Muscle of back (tissue), 11 donors: ENCODE data around the gene C1GALT1. TPM values are rescaled to one million over a fixed set of nuclear protein-coding genes. Genes with fewer than 3 reads are reported as not detected.
A peak's percentile ranks its signal among the peaks of the same experiment; 100 is the strongest.
"Not testable (repeated sequence)": the region's sequence is repeated elsewhere in the genome, so short reads cannot be mapped to it uniquely, and the experiment has no call there.

ENCODE experiments used
- DNase-seq, 3 donors: peaks; one replicate each; pipeline versions ENCODE4 v3.0.0 to v3.0.0-alpha.2; 2013
- polyA plus RNA-seq, 10 donors: library from polyadenylated mRNA; unstranded; fragments of 120-200 nt; gene quantifications; one replicate each; pipeline ENCODE4 v1.2.1, GENCODE V29; 2013; ENCODE audit not compliant: insufficient read length in 10 of 10

C1GALT1 gene
- polyA plus RNA-seq, 10 donors: 14.6 to 27.6 (median 19.4) TPM

DNA sequence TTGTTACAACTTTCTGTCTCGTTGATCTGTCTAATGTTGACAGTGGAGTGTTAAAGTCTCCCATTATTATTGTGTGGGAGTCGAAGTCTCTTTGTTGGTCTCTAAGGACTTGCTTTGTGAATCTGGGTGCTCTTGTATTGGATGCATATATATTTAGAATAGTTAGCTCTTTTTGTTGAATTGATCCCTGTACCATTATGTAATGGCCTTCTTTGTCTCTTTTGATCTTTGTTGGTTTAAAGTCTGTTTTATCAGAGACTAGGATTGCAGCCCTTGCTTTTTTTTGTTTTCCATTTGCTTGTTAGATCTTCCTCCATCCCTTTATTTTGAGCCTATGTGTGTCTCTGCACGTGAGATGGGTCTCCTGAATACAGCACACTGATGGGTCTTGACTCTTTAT is 17.2 kb downstream of the C1GALT1 start:
- DNase-seq: not testable (repeated sequence)

DNA sequence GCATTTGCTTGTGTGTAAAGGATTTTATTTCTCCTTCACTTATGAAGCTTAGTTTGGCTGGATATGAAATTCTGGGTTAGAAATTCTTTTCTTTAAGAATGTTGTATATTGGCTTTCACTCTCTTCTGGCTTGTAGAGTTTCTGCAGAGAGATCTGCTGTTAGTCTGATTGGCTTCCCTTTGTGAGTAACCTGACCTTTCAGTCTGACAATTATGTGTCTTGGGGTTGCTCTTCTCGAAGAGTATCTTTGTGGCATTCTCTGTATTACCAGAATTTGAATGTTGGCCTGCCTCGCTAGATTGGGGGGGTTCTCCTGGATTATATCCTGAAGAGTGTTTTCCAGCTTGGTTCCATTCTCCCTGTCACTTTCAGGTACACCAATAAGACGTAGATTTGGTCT is 17.9 kb downstream of the C1GALT1 start:
- not testable (repeated sequence) for DNase-seq

- peak in 1 of 3 donors; percentile 7 for DNase-seq
Observed at GRCh38 chr7:7201578-7202374, 19.4 kb downstream of the C1GALT1 start.

GRCh38 chr7:7202375-7202720 is 20.0 kb downstream of the C1GALT1 start:
- DNase-seq: no peak

GRCh38 chr7:7203813-7204575 is 21.6 kb downstream of the C1GALT1 start:
- no peak for DNase-seq

DNA sequence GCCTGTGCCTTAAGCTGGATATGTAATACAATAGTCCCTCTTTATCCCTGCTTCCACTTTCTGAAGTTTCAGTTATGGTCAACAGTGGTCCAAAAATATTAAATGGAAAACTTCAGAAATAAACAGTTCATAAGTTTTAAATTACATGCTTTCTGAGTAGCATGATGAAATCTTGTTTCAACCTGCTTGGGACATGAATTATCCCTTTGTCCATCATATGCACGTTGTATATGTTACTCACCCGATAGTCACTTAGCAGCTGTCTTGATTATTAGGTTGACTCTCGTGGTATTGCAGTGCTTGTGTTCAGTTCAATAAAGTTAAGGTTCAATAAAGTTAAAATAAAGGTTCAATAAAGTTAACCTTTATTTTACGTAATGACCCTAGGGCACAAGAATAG is 25.5 kb downstream of the C1GALT1 start:
- no peak for DNase-seq

GRCh38 chr7:7208520-7208919 is 26.2 kb downstream of the C1GALT1 start:
- DNase-seq: no peak

DNA sequence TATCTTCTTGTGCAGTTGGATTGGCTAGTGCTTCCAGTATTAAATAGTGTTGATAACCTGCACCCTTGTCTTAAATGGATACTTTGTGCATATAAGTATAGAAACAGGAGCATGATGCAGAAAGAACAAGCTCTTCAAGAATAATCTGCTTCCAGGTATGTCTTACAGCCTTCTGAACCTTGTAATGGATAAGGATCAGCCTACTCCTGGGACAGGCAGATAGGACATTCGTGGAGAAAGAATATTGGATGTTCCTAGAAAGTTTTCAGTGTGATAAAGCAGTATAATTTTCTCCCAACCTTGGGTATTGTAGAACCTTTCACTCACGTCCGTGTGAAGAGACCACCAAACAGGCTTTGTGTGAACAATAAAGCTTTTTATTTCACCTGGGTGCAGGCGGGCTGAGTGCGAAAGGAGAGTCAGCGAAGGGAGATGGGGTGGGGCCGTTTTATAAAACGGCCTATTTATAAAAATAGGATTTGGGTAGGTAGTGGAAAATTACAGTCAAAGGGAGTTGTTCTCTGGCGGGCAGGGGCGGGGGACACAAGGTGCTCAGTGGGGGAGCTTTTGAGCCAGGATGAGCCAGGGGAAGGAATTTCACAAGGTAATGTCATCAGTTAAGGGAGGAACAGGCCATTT is 27.2 kb downstream of the C1GALT1 start:
- DNase-seq: no peak

DNA sequence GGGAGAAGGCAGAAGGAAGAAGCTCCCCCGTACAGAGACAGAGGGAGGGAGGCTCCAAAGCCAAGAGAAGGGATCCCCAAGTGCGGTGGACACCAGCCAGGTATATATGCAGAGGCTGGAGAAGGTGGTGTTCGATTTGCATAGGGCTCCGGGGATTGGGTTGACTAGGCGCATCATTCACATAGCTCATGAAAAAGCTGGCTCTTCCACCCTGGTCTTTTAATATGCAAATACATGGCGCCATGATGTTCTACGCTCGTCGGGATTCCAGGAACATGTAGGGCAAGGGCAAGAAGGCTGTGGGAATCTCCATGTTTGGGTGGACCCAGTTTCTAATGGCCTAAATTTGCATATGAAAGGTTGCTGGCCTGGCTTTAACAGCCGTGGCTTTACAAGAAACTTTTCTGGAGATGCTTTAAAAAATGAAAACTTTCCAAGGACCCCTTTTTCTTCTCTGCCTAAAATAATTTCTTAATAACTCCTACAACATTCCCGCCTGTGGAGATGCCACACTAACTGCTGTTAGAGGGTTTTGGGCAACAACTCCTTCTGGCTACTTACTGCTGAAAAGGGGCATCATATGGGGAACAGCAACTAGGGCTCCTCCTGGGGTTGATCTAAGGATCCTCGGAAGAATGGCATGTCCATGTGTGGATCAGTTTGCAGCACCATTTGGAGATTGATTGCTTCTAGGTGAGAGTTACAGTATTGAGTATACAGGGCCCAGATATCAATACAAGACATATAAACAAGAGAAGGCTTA is 28.3 kb downstream of the C1GALT1 start:
- DNase-seq: no peak

- DNase-seq: no peak
Observed at GRCh38 chr7:7212612-7213011, 30.3 kb downstream of the C1GALT1 start.

- DNase-seq: no peak
Observed at GRCh38 chr7:7214398-7215347, 32.3 kb downstream of the C1GALT1 start.

- DNase-seq: no peak
Observed at GRCh38 chr7:7216279-7216678, 33.9 kb downstream of the C1GALT1 start.

GRCh38 chr7:7219216-7219615 is 36.9 kb downstream of the C1GALT1 start:
- DNase-seq: no peak

- no peak for DNase-seq
Observed at GRCh38 chr7:7220821-7221220, 38.5 kb downstream of the C1GALT1 start.

- peak in 1 of 3 donors; percentile 31 for DNase-seq
Observed at GRCh38 chr7:7221599-7222038, 39.3 kb downstream of the C1GALT1 start.

DNA sequence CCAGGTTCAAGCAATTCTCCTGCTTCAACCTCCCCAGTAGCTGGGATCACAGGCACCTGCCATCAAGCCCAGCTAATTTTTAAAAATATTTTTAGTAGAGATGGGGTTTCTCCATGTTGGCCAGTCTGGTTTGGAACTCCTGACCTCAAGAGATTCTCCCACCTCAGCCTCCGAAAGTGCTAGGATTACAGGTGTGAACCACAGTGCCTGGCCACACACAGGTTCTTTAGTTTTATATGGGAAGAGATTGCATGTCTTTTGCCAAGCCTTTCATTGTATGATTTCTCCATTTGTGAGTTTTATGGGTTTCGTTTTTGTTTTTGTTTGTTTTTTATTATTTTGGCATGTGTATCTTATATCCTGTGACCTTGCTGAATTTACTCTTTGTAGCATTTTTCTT is 40.9 kb downstream of the C1GALT1 start:
- no peak for DNase-seq

GRCh38 chr7:7226407-7226806 is 44.1 kb downstream of the C1GALT1 start:
- DNase-seq: no peak

- DNase-seq: no peak
Observed at GRCh38 chr7:7228472-7228871, 46.1 kb downstream of the C1GALT1 start.

GRCh38 chr7:7228967-7229366 is 46.6 kb downstream of the C1GALT1 start:
- DNase-seq: no peak

DNA sequence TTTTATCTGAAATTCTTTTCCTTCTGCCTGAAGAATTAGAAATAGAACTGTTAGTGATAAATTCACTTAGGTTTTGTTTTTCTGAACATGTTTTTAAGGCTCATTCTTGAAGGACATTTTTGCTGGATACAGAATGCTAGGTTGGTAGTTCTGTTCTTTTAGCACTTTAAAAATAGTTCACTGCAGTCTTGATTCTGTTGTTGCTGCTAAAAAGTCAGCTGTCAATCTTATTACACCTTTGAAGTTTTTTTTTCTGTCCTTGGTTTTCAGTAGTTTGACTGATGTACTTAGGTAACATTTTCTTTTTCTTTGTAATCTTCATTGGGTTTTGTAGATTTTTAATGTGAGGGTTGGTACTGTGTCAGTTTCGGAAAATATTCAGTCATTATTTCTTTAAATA is 48.7 kb downstream of the C1GALT1 start:
- DNase-seq: no peak

DNA sequence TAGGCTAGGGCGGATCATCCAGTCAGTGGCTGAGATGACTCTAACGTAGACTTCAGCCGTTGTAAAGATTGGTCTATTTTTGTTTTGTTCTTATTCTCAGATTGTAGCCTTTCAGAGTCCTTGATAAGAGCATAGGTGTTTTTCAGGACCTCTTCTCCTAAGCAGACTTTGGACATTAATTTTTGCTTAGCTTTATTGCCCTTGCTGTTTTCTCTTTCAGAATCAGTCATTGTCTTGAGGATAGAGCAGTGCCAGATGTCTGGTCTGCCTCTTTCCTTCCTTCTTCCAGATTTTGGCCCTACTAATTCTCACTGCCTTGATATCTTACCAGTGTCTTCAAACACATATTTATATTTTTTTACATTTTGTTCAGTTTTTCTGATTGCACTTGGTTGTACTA is 49.5 kb downstream of the C1GALT1 start:
- DNase-seq: no peak
